ENCODE data around the gene FAM83D.

- TF ChIP-seq CTCF (IDR thresholded peaks at IDR 0.05; ENCODE audit: poor library complexity, severe bottlenecking) (no peak), EP300 (conservative IDR thresholded peaks at IDR 0.05; ENCODE audit: poor library complexity, severe bottlenecking) (no peak), POLR2AphosphoS5 (IDR thresholded peaks at IDR 0.05) (no peak), RAD21 (conservative IDR thresholded peaks at IDR 0.05) (no peak), EZH2 (IDR thresholded peaks at IDR 0.05; ENCODE audit: borderline replicate concordance, insufficient read depth, low read length, poor library complexity, severe bottlenecking) (no peak), REST (IDR thresholded peaks at IDR 0.05; ENCODE audit: borderline replicate concordance) (no peak), MXI1 (conservative IDR thresholded peaks at IDR 0.05; ENCODE audit: poor library complexity, severe bottlenecking) (no peak), TAF1 (IDR thresholded peaks at IDR 0.05; ENCODE audit: low read depth) (no peak)
Measured at GRCh38 chr20:38985060-38985459, 58.8 kb downstream of the FAM83D start.
